Measurements from ENCODE around the gene FBXO30.

FBXO30 gene

DNA sequence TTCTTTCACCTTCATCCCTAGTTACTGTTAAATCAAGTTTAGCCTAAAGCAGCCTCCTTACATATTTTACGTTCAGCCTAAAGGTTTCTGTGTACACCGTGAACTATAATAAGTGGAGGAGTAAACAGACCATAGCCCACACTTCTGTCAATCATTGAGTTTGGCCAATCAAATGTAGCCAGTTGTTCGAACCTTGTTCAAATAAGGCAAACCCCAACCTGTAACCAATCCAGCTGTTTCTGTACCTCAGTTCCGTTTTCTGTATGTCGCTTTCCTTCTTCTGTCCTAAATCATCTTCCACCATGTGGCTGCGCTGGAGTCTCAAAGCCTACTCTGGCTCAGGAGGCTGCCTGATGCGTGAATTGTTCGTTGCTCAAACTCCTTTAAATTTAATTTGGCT, 1.8 kb upstream of the FBXO30 start:
- Histone ChIP-seq H3K4me2 (ENCODE audit: low read length) (no peak overlapping the region), H3K27ac (ENCODE audit: low read depth, low read length) (no peak overlapping the region), H3K36me3 (ENCODE audit: control insufficient read depth, insufficient read depth, low read length) (no peaks in the 10 kb centered on the region), H3K4ac (ENCODE audit: low read depth, low read length) (no peak overlapping the region), H3K79me1 (ENCODE audit: low read length) (no peaks in the 10 kb centered on the region), H3K4me3 (ENCODE audit: low read length) (no peak overlapping the region), H3K79me2 (ENCODE audit: control insufficient read depth, insufficient read depth, low read length) (peaks cover 12% of the 10 kb centered on the region), H3K23ac (ENCODE audit: low read length) (no peak overlapping the region), H3K18ac (ENCODE audit: low read length) (no peak overlapping the region), H2BK5ac (ENCODE audit: low read length) (no peak overlapping the region), H3K27me3 (ENCODE audit: insufficient read depth, low read length, poor library complexity) (no peaks in the 10 kb centered on the region), H2AK5ac (ENCODE audit: low read length) (no peak overlapping the region), H4K8ac (ENCODE audit: low read depth, low read length) (no peak overlapping the region), H2BK120ac (ENCODE audit: low read depth, low read length) (no peak overlapping the region), H3K9ac (ENCODE audit: low read length) (no peak overlapping the region), H2BK15ac (replicated peaks; ENCODE audit: low read depth) (no peak overlapping the region), H3K56ac (ENCODE audit: low read length) (no peak overlapping the region), H3K4me1 (ENCODE audit: control insufficient read depth, low read depth, low read length) (no peaks in the 10 kb centered on the region), H4K5ac (ENCODE audit: low read length) (no peak overlapping the region)
- no peak for DNase-seq
- no CpG with 5 or more reads among the region's 8 CpGs for WGBS (ENCODE audit: extremely low coverage, insufficient coverage, low lambda C conversion rate)

DNA sequence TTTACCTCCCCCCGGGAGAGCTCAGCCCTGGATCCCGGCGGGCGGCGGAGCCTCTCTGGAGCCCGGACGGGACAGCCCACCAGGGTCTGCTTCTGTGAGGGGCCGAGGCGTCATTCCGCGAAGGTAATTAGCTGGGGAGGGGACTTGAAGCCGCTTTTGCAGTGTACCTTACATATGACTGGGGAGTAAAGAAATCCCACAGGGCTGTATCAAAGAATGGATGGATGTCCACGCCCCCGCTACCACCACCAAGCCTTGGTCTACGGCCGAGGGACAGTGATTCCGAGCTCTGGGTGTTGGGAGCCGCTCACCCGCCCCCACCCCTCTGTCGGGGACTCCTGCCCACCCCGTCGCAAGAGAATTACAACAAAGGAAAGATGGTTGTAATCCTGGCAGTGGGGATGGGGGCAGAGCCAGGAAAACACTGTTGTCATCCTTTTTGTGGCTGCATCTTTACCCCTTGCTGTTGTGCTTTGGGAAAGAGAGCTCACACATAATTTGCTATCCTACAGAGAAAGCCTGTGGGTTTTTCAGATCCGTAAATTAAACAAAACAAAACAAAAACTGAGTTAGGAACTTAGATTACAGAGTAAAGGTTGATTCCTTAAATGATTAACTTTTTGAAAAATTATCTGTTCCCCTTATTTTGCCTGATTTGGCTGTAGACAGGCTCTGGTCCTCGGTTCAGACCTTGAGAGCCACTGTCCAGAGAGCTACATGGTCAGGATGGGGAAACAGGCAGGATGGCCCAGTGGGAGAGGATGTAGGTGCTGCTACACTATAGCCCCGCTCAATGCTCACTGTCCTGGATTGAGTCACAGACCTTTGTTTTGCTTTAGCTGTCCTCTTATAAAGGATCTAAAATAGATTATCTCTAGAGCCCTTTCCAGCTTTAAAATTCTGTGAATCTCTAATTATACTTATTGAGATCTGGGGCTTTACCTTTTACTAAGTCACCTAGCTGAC, 997 bp upstream of the FBXO30 start:
- Histone ChIP-seq H3K4me1 (ENCODE audit: control insufficient read depth, low read depth, low read length) (no peaks in the 10 kb centered on the region), H3K79me1 (ENCODE audit: low read length) (no peaks in the 10 kb centered on the region), H3K27ac (ENCODE audit: low read depth, low read length) (peak overlapping the region; percentile 92), H2BK5ac (ENCODE audit: low read length) (peak overlapping the region; percentile 80), H3K79me2 (ENCODE audit: control insufficient read depth, insufficient read depth, low read length) (peaks cover 17% of the 10 kb centered on the region), H3K9ac (ENCODE audit: low read length) (peak overlapping the region; percentile 92), H3K27me3 (ENCODE audit: insufficient read depth, low read length, poor library complexity) (no peaks in the 10 kb centered on the region), H3K23ac (ENCODE audit: low read length) (peak overlapping the region; percentile 90), H3K4me2 (ENCODE audit: low read length) (peak overlapping the region; percentile 82), H3K36me3 (ENCODE audit: control insufficient read depth, insufficient read depth, low read length) (no peaks in the 10 kb centered on the region), H3K4ac (ENCODE audit: low read depth, low read length) (peak overlapping the region; percentile 46), H4K8ac (ENCODE audit: low read depth, low read length) (no peak overlapping the region), H2BK120ac (ENCODE audit: low read depth, low read length) (no peak overlapping the region), H3K18ac (ENCODE audit: low read length) (peak overlapping the region; percentile 83), H3K56ac (ENCODE audit: low read length) (peak overlapping the region; percentile 98), H3K4me3 (ENCODE audit: low read length) (peak overlapping the region; percentile 75), H2AK5ac (ENCODE audit: low read length) (no peak overlapping the region), H4K5ac (ENCODE audit: low read length) (no peak overlapping the region), H2BK15ac (replicated peaks; ENCODE audit: low read depth) (no peak overlapping the region)
- no CpG with 5 or more reads among the region's 25 CpGs for WGBS (ENCODE audit: extremely low coverage, insufficient coverage, low lambda C conversion rate)
- peak; percentile 73 for DNase-seq

DNA sequence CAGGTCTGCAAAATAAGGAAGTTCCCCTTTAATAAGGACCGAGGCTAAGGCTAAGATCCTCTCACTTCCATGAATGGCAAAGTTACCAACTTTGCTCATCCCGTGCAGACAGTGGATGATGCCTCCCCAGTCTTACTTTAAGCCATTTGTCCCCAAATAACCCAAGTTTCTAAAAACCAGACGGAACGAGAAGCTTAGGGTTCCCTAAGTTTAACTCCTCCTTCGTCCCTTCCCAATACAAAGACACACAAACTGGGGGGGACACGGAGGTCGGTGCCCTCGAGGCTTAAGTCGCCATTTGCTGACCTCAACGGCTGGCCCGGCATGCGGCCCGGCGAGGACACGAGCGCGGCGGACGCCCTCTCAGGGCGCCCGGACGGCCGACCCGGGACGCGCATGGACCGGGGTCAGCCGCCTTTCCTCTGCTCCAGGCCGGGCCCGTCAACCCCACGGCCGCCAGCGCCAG, 527 bp downstream of the FBXO30 start:
- Histone ChIP-seq H3K4me2 (ENCODE audit: low read length) (peak overlapping the region; percentile 37), H3K4me1 (ENCODE audit: control insufficient read depth, low read depth, low read length) (no peaks in the 10 kb centered on the region), H3K27me3 (ENCODE audit: insufficient read depth, low read length, poor library complexity) (no peaks in the 10 kb centered on the region), H2BK120ac (ENCODE audit: low read depth, low read length) (no peak overlapping the region), H3K56ac (ENCODE audit: low read length) (peak overlapping the region; percentile 98), H2BK5ac (ENCODE audit: low read length) (peak overlapping the region; percentile 6), H3K4me3 (ENCODE audit: low read length) (peak overlapping the region; percentile 44), H3K79me2 (ENCODE audit: control insufficient read depth, insufficient read depth, low read length) (peaks cover 24% of the 10 kb centered on the region), H3K79me1 (ENCODE audit: low read length) (peaks cover 2% of the 10 kb centered on the region), H4K8ac (ENCODE audit: low read depth, low read length) (no peak overlapping the region), H2AK5ac (ENCODE audit: low read length) (no peak overlapping the region), H3K27ac (ENCODE audit: low read depth, low read length) (peak overlapping the region; percentile 87), H3K9ac (ENCODE audit: low read length) (peak overlapping the region; percentile 93), H3K23ac (ENCODE audit: low read length) (peak overlapping the region; percentile 39), H3K18ac (ENCODE audit: low read length) (peak overlapping the region; percentile 65), H4K5ac (ENCODE audit: low read length) (no peak overlapping the region), H2BK15ac (replicated peaks; ENCODE audit: low read depth) (no peak overlapping the region), H3K36me3 (ENCODE audit: control insufficient read depth, insufficient read depth, low read length) (no peaks in the 10 kb centered on the region), H3K4ac (ENCODE audit: low read depth, low read length) (peak overlapping the region; percentile 56)
- peak; percentile 80 for DNase-seq
- WGBS (ENCODE audit: extremely low coverage, insufficient coverage, low lambda C conversion rate) = no CpG with 5 or more reads among the region's 33 CpGs

DNA sequence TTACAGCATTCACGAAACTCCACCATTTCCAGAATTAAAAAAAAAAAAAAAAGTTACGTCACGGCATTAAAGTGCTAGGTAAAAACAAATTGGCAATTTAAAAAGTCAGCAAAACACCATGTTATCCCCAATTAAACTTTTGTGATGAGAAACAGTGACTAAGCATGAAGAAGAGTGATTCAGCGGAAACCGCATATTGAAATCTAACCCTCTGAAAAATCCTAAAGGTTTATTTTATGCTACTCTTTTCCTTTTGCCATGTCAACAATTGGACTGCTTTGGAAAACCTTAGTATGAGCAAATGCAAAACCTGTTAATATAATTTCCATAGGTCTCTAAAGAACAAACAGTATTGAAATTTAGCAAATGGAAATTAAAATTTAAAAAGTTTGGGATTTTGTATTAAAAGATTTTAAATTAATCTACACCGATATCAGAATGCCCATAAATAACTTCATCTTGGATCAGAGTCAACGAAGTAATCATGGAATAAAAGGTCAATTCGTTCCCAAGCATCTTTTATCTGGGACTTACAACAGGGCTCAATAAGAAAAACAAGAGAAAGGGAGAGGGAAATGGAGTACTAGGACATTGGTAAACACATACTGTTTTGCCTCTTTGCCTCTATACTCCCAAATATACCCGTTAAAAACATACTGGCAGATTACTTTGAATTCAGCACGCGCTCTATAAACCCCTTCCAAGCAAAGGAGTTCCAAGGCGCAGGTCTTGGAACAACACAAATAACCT, 1.1 kb downstream of the FBXO30 start:
- H3K4me3 ChIP-seq (ENCODE audit: low read length) = peak overlapping the region; percentile 44
- WGBS (ENCODE audit: extremely low coverage, insufficient coverage, low lambda C conversion rate) = no CpG with 5 or more reads among the region's 12 CpGs

DNA sequence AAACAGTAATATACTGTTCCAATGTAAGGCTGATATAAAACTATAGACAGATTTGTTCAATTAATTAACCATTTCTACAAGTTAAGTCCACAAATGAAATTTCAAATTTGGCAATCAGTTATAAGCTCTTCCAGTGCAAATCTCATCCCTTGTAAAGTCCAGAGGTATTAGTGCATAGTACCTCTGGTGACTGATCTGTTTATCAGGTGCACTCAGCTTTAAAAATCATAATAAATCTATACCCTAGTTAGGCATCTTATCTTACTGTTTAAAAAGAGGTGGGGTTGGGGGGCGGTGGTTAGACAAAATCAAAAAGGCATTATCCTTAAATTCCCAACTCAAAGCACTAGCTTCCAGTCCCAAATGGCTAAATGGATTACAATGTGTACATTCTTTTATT, 2.9 kb downstream of the FBXO30 start:
- no peak overlapping the region for H4K5ac ChIP-seq (ENCODE audit: low read length)
- H2BK5ac ChIP-seq (ENCODE audit: low read length) = no peak overlapping the region
- no peak overlapping the region for H3K4ac ChIP-seq (ENCODE audit: low read depth, low read length)
- no peak for DNase-seq
- H3K79me2 ChIP-seq (ENCODE audit: control insufficient read depth, insufficient read depth, low read length) = peaks cover 34% of the 10 kb centered on the region
- H3K4me2 ChIP-seq (ENCODE audit: low read length) = no peak overlapping the region
- H4K8ac ChIP-seq (ENCODE audit: low read depth, low read length) = no peak overlapping the region
- H2BK15ac ChIP-seq (replicated peaks; ENCODE audit: low read depth) = no peak overlapping the region
- H3K79me1 ChIP-seq (ENCODE audit: low read length) = peaks cover 2% of the 10 kb centered on the region
- no peak overlapping the region for H3K18ac ChIP-seq (ENCODE audit: low read length)
- H2AK5ac ChIP-seq (ENCODE audit: low read length) = no peak overlapping the region
- H3K27me3 ChIP-seq (ENCODE audit: insufficient read depth, low read length, poor library complexity) = no peaks in the 10 kb centered on the region
- no peak overlapping the region for H3K9ac ChIP-seq (ENCODE audit: low read length)
- no CpG with 5 or more reads among the region's 1 CpG for WGBS (ENCODE audit: extremely low coverage, insufficient coverage, low lambda C conversion rate)
- no peaks in the 10 kb centered on the region for H3K36me3 ChIP-seq (ENCODE audit: control insufficient read depth, insufficient read depth, low read length)
- H3K4me3 ChIP-seq (ENCODE audit: low read length) = no peak overlapping the region
- no peaks in the 10 kb centered on the region for H3K4me1 ChIP-seq (ENCODE audit: control insufficient read depth, low read depth, low read length)
- no peak overlapping the region for H3K56ac ChIP-seq (ENCODE audit: low read length)
- H3K27ac ChIP-seq (ENCODE audit: low read depth, low read length) = no peak overlapping the region
- no peak overlapping the region for H3K23ac ChIP-seq (ENCODE audit: low read length)
- H2BK120ac ChIP-seq (ENCODE audit: low read depth, low read length) = no peak overlapping the region

More for the DNA sequence above, 1.1 kb downstream of the FBXO30 start:
- H2BK120ac ChIP-seq (ENCODE audit: low read depth, low read length) = no peak overlapping the region
- H3K36me3 ChIP-seq (ENCODE audit: control insufficient read depth, insufficient read depth, low read length) = no peaks in the 10 kb centered on the region
- peak; percentile 37 for DNase-seq
- no peaks in the 10 kb centered on the region for H3K4me1 ChIP-seq (ENCODE audit: control insufficient read depth, low read depth, low read length)
- H3K4ac ChIP-seq (ENCODE audit: low read depth, low read length) = no peak overlapping the region
- no peak overlapping the region for H4K5ac ChIP-seq (ENCODE audit: low read length)
- H3K4me2 ChIP-seq (ENCODE audit: low read length) = peak overlapping the region; percentile 37
- H3K23ac ChIP-seq (ENCODE audit: low read length) = no peak overlapping the region
- H3K27ac ChIP-seq (ENCODE audit: low read depth, low read length) = peak overlapping the region; percentile 87
- H3K9ac ChIP-seq (ENCODE audit: low read length) = peak overlapping the region; percentile 93
- peak overlapping the region; percentile 65 for H3K18ac ChIP-seq (ENCODE audit: low read length)
- H2BK5ac ChIP-seq (ENCODE audit: low read length) = no peak overlapping the region
- H3K56ac ChIP-seq (ENCODE audit: low read length) = peak overlapping the region; percentile 98
- H2BK15ac ChIP-seq (replicated peaks; ENCODE audit: low read depth) = no peak overlapping the region
- no peaks in the 10 kb centered on the region for H3K27me3 ChIP-seq (ENCODE audit: insufficient read depth, low read length, poor library complexity)
- peaks cover 24% of the 10 kb centered on the region for H3K79me2 ChIP-seq (ENCODE audit: control insufficient read depth, insufficient read depth, low read length)
- H4K8ac ChIP-seq (ENCODE audit: low read depth, low read length) = no peak overlapping the region
- peaks cover 2% of the 10 kb centered on the region for H3K79me1 ChIP-seq (ENCODE audit: low read length)
- H2AK5ac ChIP-seq (ENCODE audit: low read length) = no peak overlapping the region

Measured in mesendoderm (in vitro differentiated cells).